GM12878 (cell line): Measurements from ENCODE around the gene HTR4. TPM values are rescaled to one million over a fixed set of nuclear protein-coding genes. Genes with fewer than 3 reads are reported as not detected.

Experiments
- ATAC-seq: fragments of 200-7000 bp; cut with Tn5 transposase; 3 replicates; pipeline ENCODE4 v1.9.1; 2020; ENCODE audit warnings: mild to moderate bottlenecking, moderate library complexity
- BruUV-seq: library from RNA; stranded (reverse); fragments of 400-500 nt; replicated peaks from 2 replicates; lab custom pipeline; 2021; lab: Mats Ljungman, UMichigan
- CTCF ChIA-PET: fragments of 300-600 bp; sonication (Branson Sonifier 250); formaldehyde crosslinking; extraction: SDS; loops from one replicate; lab custom pipeline; 2021; ENCODE audit warnings: inconsistent platforms; lab: Yijun Ruan, JAX
- POLR2A ChIA-PET: fragments of 350-600 bp; formaldehyde crosslinking; extraction: SDS; loops from one replicate; lab custom pipeline; 2021; ENCODE audit warnings: inconsistent platforms; lab: Charles Lee
- RAD21 ChIA-PET: fragments of 300-600 bp; sonication (Branson Sonifier 250); formaldehyde crosslinking; loops from one replicate; lab custom pipeline; 2023; ENCODE audit warnings: antibody characterized with exemption; ENCODE audit not compliant: unreplicated experiment; lab: Charles Lee
- SMC1A ChIA-PET: fragments of 300-600 bp; sonication (Branson Sonifier 250); formaldehyde crosslinking; loops from one replicate; lab custom pipeline; 2023; ENCODE audit not compliant: unreplicated experiment, uncharacterized antibody; lab: Charles Lee
- DNase-seq: peaks from one replicate; pipeline ENCODE4 v3.0.0-alpha.2; 2011; ENCODE audit warnings: low read depth, low spot score
- FAIRE-seq: peaks from 3 replicates; lab custom pipeline; 2011; peaks lifted over from hg19 to GRCh38; lab: Jason Lieb, UNC
- H2AFZ ChIP-seq: 2 replicates; pipeline ENCODE4 v1.6.0; 2011; ENCODE audit warnings: low read depth, low read length, control low read depth; ENCODE audit not compliant: control insufficient read depth
- H3K27ac ChIP-seq: 2 replicates; pipeline ENCODE4 v1.5.1; 2011; ENCODE audit warnings: control low read depth; ENCODE audit not compliant: control insufficient read depth, insufficient read depth
- H3K27me3 ChIP-seq, 2 experiments: replicated peaks in 1 of 2; 2 replicates each; pipeline versions ENCODE4 v1.6.0 to v1.6.1; 2011; ENCODE audit warnings: low read length in 1 of 2; ENCODE audit not compliant: control insufficient read depth in 2 of 2, insufficient read depth in 2 of 2
- H3K36me3 ChIP-seq, 2 experiments: 2 replicates each; pipeline ENCODE4 v1.5.1; 2011; ENCODE audit warnings: low read length in 1 of 2; ENCODE audit not compliant: control insufficient read depth in 2 of 2, insufficient read depth in 2 of 2
- H3K4me1 ChIP-seq: 2 replicates; pipeline ENCODE4 v1.6.1; 2011; ENCODE audit warnings: mild to moderate bottlenecking, low read length, moderate library complexity, mixed read lengths; ENCODE audit not compliant: control insufficient read depth, insufficient read depth
- H3K4me2 ChIP-seq: 2 replicates; pipeline ENCODE4 v1.6.0; 2011; ENCODE audit warnings: control low read depth; ENCODE audit not compliant: control insufficient read depth, insufficient read depth
- H3K4me3 ChIP-seq: fragments of 200-600 bp; sonication (generic); 2 replicates; pipeline ENCODE4 v1.5.1; 2016
- H3K79me2 ChIP-seq: 2 replicates; pipeline ENCODE4 v1.6.0; 2011; ENCODE audit warnings: low read length; ENCODE audit not compliant: control insufficient read depth, insufficient read depth
- H3K9ac ChIP-seq: 2 replicates; pipeline ENCODE4 v1.8.0; 2011; ENCODE audit warnings: low read length, control low read depth, mixed read lengths; ENCODE audit not compliant: control insufficient read depth, insufficient read depth
- H3K9me3 ChIP-seq: replicated peaks from 3 replicates; pipeline ENCODE4 v1.5.1; 2011; ENCODE audit warnings: mild to moderate bottlenecking, low read length; ENCODE audit not compliant: control insufficient read depth, insufficient read depth
- H4K20me1 ChIP-seq: 2 replicates; pipeline ENCODE4 v1.6.0; 2011; ENCODE audit not compliant: control insufficient read depth, insufficient read depth
- CHD1 ChIP-seq: IDR thresholded peaks from 2 replicates; pipeline ENCODE4 v1.6.1; 2012; ENCODE audit warnings: low read depth, low read length, improper control_type of control experiment
- EZH2 ChIP-seq: IDR thresholded peaks from 2 replicates; pipeline ENCODE4 v1.6.1; 2012; ENCODE audit warnings: low read depth, mild to moderate bottlenecking, control low read depth, inconsistent platforms, low read length, borderline replicate concordance; ENCODE audit not compliant: control insufficient read depth
- FOXK2 ChIP-seq: fragments of 450-650 bp; IDR thresholded peaks from 2 replicates; pipeline ENCODE4 v1.6.1; 2017; ENCODE audit warnings: mild to moderate bottlenecking, moderate library complexity
- KLF5 ChIP-seq: fragments of 450-650 bp; IDR thresholded peaks from 2 replicates; pipeline ENCODE4 v1.6.1; 2014; ENCODE audit warnings: mild to moderate bottlenecking; ENCODE audit not compliant: partially characterized antibody
- MYB ChIP-seq: fragments of 150-350 bp; IDR thresholded peaks from 2 replicates; pipeline ENCODE4 v1.6.1; 2014; ENCODE audit warnings: mild to moderate bottlenecking, low read depth, low read length, borderline replicate concordance
- NBN ChIP-seq: fragments of 450-650 bp; IDR thresholded peaks from 2 replicates; pipeline ENCODE4 v1.6.1; 2016
- NR2F1 ChIP-seq: fragments of 450-650 bp; conservative IDR thresholded peaks from 2 replicates; pipeline ENCODE4 v1.6.1; 2017; ENCODE audit warnings: mild to moderate bottlenecking
- PBX3 ChIP-seq: IDR thresholded peaks from 2 replicates; pipeline ENCODE4 v1.6.1; 2011; ENCODE audit warnings: mild to moderate bottlenecking, low read depth, low read length, moderate library complexity; ENCODE audit not compliant: insufficient replicate concordance
- SMAD1 ChIP-seq: fragments of 450-650 bp; IDR thresholded peaks from 2 replicates; pipeline ENCODE4 v1.6.1; 2018; ENCODE audit warnings: mild to moderate bottlenecking, low read depth; ENCODE audit not compliant: partially characterized antibody
- SP1 ChIP-seq: IDR thresholded peaks from one replicate; pipeline ENCODE4 v1.6.1; 2011; ENCODE audit warnings: low read depth, low read length
- SRF ChIP-seq, 2 experiments: IDR thresholded peaks; 2 replicates each; pipeline ENCODE4 v1.6.1; 2011; ENCODE audit warnings: low read depth in 2 of 2, low read length in 2 of 2, mild to moderate bottlenecking in 1 of 2, moderate library complexity in 1 of 2
- TBL1XR1 ChIP-seq: IDR thresholded peaks from 2 replicates; pipeline ENCODE4 v1.6.1; 2012; ENCODE audit warnings: low read depth, low read length, improper control_type of control experiment
- TCF3 ChIP-seq: IDR thresholded peaks from 2 replicates; pipeline ENCODE4 v1.6.1; 2012; ENCODE audit warnings: low read depth, mild to moderate bottlenecking, low read length, borderline replicate concordance; ENCODE audit not compliant: insufficient read depth
- TCF7 ChIP-seq: IDR thresholded peaks from 2 replicates; pipeline ENCODE4 v1.6.1; 2014; ENCODE audit warnings: antibody characterized with exemption, borderline replicate concordance
- YY1 ChIP-seq: IDR thresholded peaks from 2 replicates; pipeline ENCODE4 v1.6.1; 2011; ENCODE audit warnings: low read depth, mild to moderate bottlenecking, low read length
- ZNF687 ChIP-seq: fragments of 450-650 bp; IDR thresholded peaks from 2 replicates; pipeline ENCODE4 v1.6.1; 2017; ENCODE audit warnings: mild to moderate bottlenecking, moderate library complexity
- WGBS: methylation state at CpG from one replicate; pipeline ENCODE4 v1.1.6; 2016; ENCODE audit warnings: low lambda C conversion rate; ENCODE audit not compliant: insufficient replicate concordance, insufficient coverage; ENCODE audit errors: missing lambda C conversion rate; 5-methylcytosine and 5-hydroxymethylcytosine counted together
- in situ Hi-C: fragments of 300-500 bp; cut with MboI; formaldehyde crosslinking; loops from 9 replicates; pipeline ENCODE4 v1.14.3; 2018; ENCODE audit warnings: mixed read lengths
- intact Hi-C: fragments of 100-400 bp; cut with micrococcal nuclease; formaldehyde crosslinking; loops from one replicate; pipeline ENCODE4 v1.14.2; 2022; ENCODE audit not compliant: unreplicated experiment
- polyA plus RNA-seq, 11 experiments: library from polyadenylated mRNA; depleted of rRNA in 4 of 11; unstranded in 6 of 11; stranded (reverse) in 5 of 11; fragments of >200 nt; fragmentation: Nextera tagmentation in 4 of 11; fragmentation: Illumina TruSeq in 1 of 11; extraction: Ambion mirVana in 4 of 11; extraction: Trizol in 1 of 11; gene quantifications; 1 replicate in 1 of 11; 2 replicates in 10 of 11; pipeline versions ENCODE4 v1.2.1 to v1.2.3, GENCODE V29; 2011 to 2016; ENCODE audit warnings: inconsistent platforms in 2 of 11, missing spikeins in 2 of 11, low read depth in 1 of 11
- total RNA-seq, 4 experiments: library from RNA; depleted of rRNA in 3 of 4; stranded (reverse); fragments of >200 nt in 3 of 4; fragmentation: Illumina TruSeq in 1 of 4; extraction: Trizol in 1 of 4; gene quantifications; 2 replicates each; pipeline versions ENCODE4 v1.2.1 to v1.2.3, GENCODE V29; 2013 to 2021

HTR4 gene
- total and polyA plus RNA-seq, 10 of the 15 experiments (the other 5 are each of a cell fraction or from before 2014, with no cell fraction given) = not detected

GRCh38 chr5:148632255-148633066 lies 21.9 kb downstream of the HTR4 start:
- Histone ChIP-seq H3K27ac (no peak overlapping the region), H3K27me3 (no peaks in the 10 kb centered on the region), H3K4me2 (no peak overlapping the region), H3K9ac (no peak overlapping the region), H2AFZ (no peak overlapping the region), H3K9me3 (no peaks in the 10 kb centered on the region), H3K4me1 (no peaks in the 10 kb centered on the region), H3K79me2 (no peaks in the 10 kb centered on the region), H3K4me3 (no peak overlapping the region), H3K36me3 (no peaks in the 10 kb centered on the region), H4K20me1 (no peaks in the 10 kb centered on the region)
- ChIA-PET SMC1A (interaction anchor here (1.0 kb wide), 1 partner anchor 24 kb away, joined by 3 read pairs; no protein-coding TSS in a partner anchor), RAD21 (no interaction called here), POLR2A (no interaction called here), CTCF (interaction anchor here (0.7 kb wide), 1 partner anchor 235 kb away, joined by 3 read pairs; no protein-coding TSS in a partner anchor)
- WGBS = 16% methylated on average over 8 of the region's 8 CpGs
- intact Hi-C loops (no loop called here), in situ Hi-C loops (no loop called here)
- no peak for ATAC-seq
- FAIRE-seq = no peak
- no peak for DNase-seq
- BruUV-seq = no TSS peak
- TF ChIP-seq NBN = no peak
- TF ChIP-seq SP1 = no peak
- no peak for TF ChIP-seq SMAD1
- TF ChIP-seq TCF3 = no peak
- TF ChIP-seq SRF (IDR thresholded peaks at IDR 0.05; ENCODE audit: low read depth in 2 of 2, low read length in 2 of 2) = no peak
- no peak for TF ChIP-seq PBX3
- TF ChIP-seq FOXK2 = no peak
- TF ChIP-seq KLF5 = no peak
- no peak for TF ChIP-seq MYB
- TF ChIP-seq TBL1XR1 = no peak
- no peak for TF ChIP-seq TCF7
- TF ChIP-seq ZNF687 = no peak
- TF ChIP-seq EZH2 = no peak
- TF ChIP-seq NR2F1 = no peak
- TF ChIP-seq YY1 = no peak
- no peak for TF ChIP-seq CHD1
